Spleen (tissue), 7 donors: ENCODE measurements around the gene PLXNA2.

Source experiments
- CTCF ChIP-seq, 11 experiments: fragments of 200-600 bp in 7 of 11; fragments of 450-650 bp in 4 of 11; sonication (generic) in 4 of 11; IDR thresholded peaks in 8 of 11; conservative IDR thresholded peaks in 3 of 11; 1 replicate in 7 of 11; 2 replicates in 4 of 11; pipeline versions ENCODE4 v1.4.0 to v1.8.0; 2016 to 2021; ENCODE audit warnings: antibody characterized with exemption in 11 of 11, inconsistent platforms in 4 of 11, mild to moderate bottlenecking in 1 of 11
- POLR2A ChIP-seq, 3 donors: fragments of 450-650 bp; IDR thresholded peaks; one replicate each; pipeline ENCODE4 v1.5.1; 2017; ENCODE audit warnings: antibody characterized with exemption in 3 of 3, mild to moderate bottlenecking in 1 of 3
- donor health status: DM: no; HTN: no; CAD: no; lungs with moderate emphysema.
- donor health status: DM: no; HTN: no; CAD: no.
- donor health status: DM: no; HTN: no; CAD: no.

GRCh38 chr1:208171616-208172422 is 72.4 kb downstream of the PLXNA2 start:
- TF ChIP-seq CTCF (IDR thresholded peaks at IDR 0.05 in 8 of 11, conservative IDR thresholded peaks at IDR 0.05 in 3 of 11) (no peak), POLR2A (IDR thresholded peaks at IDR 0.05) (no peak)
